Measurements from ENCODE around the gene DBNL.
"Not testable (repeated sequence)": the region's sequence is repeated elsewhere in the genome, so short reads cannot be mapped to it uniquely, and the experiment has no call there.

Gene DBNL

GRCh38 chr7:44044315-44045225 lies at the start of gene DBNL:
Gene DBNL (plus strand): TSS chr7:44044702. CDS start chr7:44044738, 36 bp downstream.
- Histone ChIP-seq H3K4me3 (peak within 1 kb of the TSS; percentile 86), H3K27me3 (ENCODE audit: low read depth) (no peaks in the 10 kb centered on the region), H3K9me3 (no peaks in the 10 kb centered on the region), H3K4me1 (peaks cover 7% of the 10 kb centered on the region), H3K36me3 (replicated peaks) (peaks cover 19% of the 10 kb centered on the region)
- peak; percentile 84 to 96 for DNase-seq (ENCODE audit: low spot score in 2 of 2)
- in situ Hi-C loops (cut with MboI; ENCODE audit: low sequenced_read_pairs): no loop called here

DNA sequence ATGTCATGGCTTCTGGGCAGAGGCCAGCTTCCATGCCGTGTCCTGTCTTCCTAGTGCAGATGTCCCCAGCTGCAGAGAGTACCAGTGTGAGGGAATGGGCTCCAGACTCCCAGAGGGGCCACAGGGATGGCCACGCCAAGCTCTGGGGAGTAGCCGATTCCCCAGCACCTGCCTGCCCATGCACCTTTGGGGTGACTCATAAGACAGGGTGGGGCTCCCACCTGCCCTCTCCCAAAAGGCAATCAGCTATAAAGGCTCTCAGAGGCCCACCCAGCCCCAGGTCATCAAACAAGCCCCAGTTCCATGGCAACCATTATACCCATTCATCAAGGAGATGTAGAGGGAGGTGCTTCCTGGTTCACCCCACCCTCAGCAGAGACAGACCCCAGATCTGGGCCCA lies 47.0 kb upstream of the DBNL start, which contains the start of gene SPDYE1:
Gene SPDYE1, plus strand, starts transcription at position 366 of the 400 bp plus-strand sequence. CDS start 2,053 bp downstream, outside the sequence.
- H3K4me3 ChIP-seq; H3K4me1 ChIP-seq; H3K36me3 ChIP-seq (replicated peaks); H3K27me3 ChIP-seq (ENCODE audit: low read depth); in situ Hi-C loops (cut with MboI; ENCODE audit: low sequenced_read_pairs); DNase-seq (ENCODE audit: low spot score in 2 of 2); H3K9me3 ChIP-seq: not testable (repeated sequence)

- in situ Hi-C loops (cut with MboI; ENCODE audit: low sequenced_read_pairs); H3K9me3 ChIP-seq; H3K36me3 ChIP-seq (replicated peaks); H3K4me3 ChIP-seq; H3K27me3 ChIP-seq (ENCODE audit: low read depth); H3K4me1 ChIP-seq; DNase-seq (ENCODE audit: low spot score in 2 of 2): not testable (repeated sequence)
Measured at GRCh38 chr7:44012081-44012480, 32.4 kb upstream of the DBNL start.

- H3K4me3 ChIP-seq; DNase-seq (ENCODE audit: low spot score in 2 of 2); H3K4me1 ChIP-seq; in situ Hi-C loops (cut with MboI; ENCODE audit: low sequenced_read_pairs); H3K27me3 ChIP-seq (ENCODE audit: low read depth); H3K9me3 ChIP-seq; H3K36me3 ChIP-seq (replicated peaks): not testable (repeated sequence)
Measured at GRCh38 chr7:44015090-44015489, 29.4 kb upstream of the DBNL start.

DNA sequence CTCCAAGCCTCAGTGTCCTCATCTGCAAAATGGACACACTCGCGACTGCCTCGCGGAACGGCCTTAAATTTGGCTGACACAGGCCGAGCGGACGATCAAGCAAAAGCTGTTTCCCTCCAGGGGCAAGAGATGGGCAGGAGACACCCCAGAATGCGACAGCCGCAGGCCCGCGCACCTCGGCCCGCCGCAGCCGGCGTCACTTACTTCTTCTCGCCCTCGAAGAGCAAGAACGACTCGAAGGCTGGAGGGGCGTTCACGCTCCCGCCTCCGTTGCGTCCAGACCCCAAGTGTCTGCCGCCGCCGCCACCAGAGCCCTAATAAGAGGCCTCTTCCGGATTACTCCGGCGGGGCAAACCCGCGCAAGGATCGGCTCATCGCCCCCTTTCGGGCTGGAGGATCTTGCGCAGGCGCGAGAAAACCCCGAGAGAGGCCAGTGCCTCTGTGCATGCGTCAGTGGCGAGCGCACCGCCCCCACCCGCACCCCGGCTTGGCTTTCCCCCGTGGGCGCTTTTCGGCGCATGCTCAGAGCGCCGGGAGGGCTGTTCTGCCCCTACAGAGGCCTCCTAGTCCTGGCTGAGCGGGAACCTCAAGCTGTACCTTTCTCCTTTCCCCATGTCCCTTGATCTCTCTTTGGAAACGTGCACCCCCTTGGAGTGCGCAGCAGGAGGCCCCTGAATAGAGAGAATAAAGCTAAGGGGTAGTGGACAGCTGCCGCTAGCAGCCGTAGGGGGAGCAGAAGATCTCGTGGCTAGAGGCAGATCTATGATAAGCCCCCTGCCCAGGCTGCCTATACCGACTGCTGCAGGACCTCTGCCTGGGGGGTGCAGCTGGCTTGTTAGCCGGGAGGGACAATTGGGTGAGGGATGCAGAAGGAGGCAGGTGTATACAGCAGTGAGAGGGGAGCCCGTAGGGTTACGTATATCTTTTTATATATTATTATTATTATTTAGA lies 25.4 kb upstream of the DBNL start:
- DNase-seq (ENCODE audit: low spot score in 2 of 2): peak; percentile 85 to 98
- H3K9me3 ChIP-seq; H3K36me3 ChIP-seq (replicated peaks); in situ Hi-C loops (cut with MboI; ENCODE audit: low sequenced_read_pairs); H3K27me3 ChIP-seq (ENCODE audit: low read depth); H3K4me1 ChIP-seq: not testable (repeated sequence)
- peak overlapping the region; percentile 87 for H3K4me3 ChIP-seq

DNA sequence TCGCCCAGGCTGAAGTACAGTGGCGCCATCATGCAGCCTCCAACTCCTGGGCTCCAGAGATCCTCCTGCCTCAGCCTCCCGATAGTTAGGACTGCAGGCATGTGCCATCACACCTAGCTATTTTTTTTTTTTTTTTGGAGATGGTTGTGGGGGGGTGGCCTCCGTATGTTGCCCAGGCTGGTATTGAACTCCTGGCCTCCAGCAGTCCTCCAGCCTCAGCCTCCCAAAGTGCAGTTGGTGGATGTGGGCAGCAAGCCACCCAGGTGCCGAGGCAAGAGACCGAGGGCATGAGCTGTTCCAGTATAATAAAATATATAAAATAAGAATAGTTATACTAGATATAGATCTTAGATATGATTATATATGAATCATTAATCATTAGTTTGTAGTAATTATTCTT lies 24.7 kb upstream of the DBNL start:
- H3K36me3 ChIP-seq (replicated peaks); H3K4me3 ChIP-seq; in situ Hi-C loops (cut with MboI; ENCODE audit: low sequenced_read_pairs); DNase-seq (ENCODE audit: low spot score in 2 of 2); H3K9me3 ChIP-seq; H3K4me1 ChIP-seq; H3K27me3 ChIP-seq (ENCODE audit: low read depth): not testable (repeated sequence)

DNA sequence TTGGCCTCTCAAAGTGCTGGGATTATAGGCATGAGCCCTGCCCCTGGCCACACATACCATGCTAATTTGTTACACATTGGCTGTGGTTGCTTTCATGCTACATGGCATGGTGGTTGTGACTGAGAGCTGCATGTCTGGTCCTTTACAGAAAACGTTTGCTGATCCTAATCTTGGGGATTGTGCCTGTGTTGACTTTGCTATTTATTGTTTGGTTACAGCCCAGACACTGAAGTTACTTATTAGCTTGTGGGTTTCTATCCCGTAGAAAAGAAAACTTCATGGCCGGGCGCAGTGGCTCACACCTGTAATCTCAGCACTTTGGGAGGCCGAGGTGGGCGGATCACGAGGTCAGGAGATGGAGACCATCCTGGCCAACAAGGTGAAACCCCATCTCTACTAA lies 22.4 kb upstream of the DBNL start:
- H3K9me3 ChIP-seq; H3K4me1 ChIP-seq; DNase-seq (ENCODE audit: low spot score in 2 of 2); in situ Hi-C loops (cut with MboI; ENCODE audit: low sequenced_read_pairs); H3K27me3 ChIP-seq (ENCODE audit: low read depth); H3K36me3 ChIP-seq (replicated peaks); H3K4me3 ChIP-seq: not testable (repeated sequence)

DNA sequence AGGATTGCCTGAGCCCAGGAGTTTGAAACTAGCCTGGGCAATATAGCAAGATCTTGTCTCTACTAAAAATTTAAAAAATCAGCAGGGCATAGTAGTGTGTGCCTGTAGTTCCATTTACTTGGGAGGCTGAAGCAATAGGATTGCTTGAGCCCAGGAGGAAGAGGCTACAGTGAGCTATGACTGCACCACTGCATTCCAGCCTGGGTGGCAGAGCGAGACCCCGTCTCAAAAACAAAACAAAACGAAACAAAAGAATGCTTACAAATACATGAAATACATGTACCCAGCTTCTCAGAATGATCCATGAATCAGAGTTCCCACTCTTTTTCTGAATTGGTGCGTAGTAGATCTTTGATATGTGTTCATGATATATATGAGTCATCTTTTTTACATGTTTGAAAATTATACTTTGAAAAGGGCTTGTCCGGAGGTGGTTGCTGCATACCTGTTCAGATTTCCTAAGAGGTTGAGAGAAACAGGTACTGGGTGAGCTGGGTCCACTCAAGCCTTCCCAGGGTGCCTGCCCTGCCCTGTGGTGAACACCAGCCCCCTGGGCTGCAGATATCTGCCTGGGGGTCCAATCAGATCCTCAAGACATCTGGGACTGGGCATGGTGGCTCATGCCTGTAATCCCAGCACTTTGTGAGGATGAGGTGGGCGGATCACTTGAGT lies 21.6 kb upstream of the DBNL start:
- H3K9me3 ChIP-seq; DNase-seq (ENCODE audit: low spot score in 2 of 2); H3K36me3 ChIP-seq (replicated peaks); H3K4me1 ChIP-seq; H3K4me3 ChIP-seq; in situ Hi-C loops (cut with MboI; ENCODE audit: low sequenced_read_pairs); H3K27me3 ChIP-seq (ENCODE audit: low read depth): not testable (repeated sequence)

DNA sequence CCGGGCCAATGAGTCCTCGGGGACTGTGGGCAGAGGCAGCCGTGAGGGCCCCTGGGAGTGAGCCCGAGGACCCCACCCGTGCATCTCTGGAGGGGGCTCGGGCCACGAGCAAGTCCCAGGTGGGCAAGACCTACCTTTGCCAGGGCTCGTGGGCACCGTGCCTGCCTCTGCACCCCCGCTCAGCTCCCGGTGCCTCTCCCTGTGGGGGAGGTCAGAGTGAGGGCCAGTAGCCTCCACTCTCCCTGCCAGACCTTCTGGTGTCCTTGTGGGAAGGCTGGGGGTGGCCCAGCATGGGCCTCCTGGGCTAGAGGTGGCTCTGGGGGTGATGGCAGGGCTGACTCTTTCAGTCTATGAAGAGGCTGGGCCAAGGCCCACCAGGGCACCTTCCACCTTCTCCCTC lies 15.1 kb upstream of the DBNL start:
- H3K4me1 ChIP-seq; H3K36me3 ChIP-seq (replicated peaks); H3K27me3 ChIP-seq (ENCODE audit: low read depth); H3K4me3 ChIP-seq; in situ Hi-C loops (cut with MboI; ENCODE audit: low sequenced_read_pairs); DNase-seq (ENCODE audit: low spot score in 2 of 2); H3K9me3 ChIP-seq: not testable (repeated sequence)

GRCh38 chr7:44030029-44030428 lies 14.5 kb upstream of the DBNL start:
- H3K9me3 ChIP-seq; H3K4me3 ChIP-seq; H3K4me1 ChIP-seq; H3K36me3 ChIP-seq (replicated peaks); DNase-seq (ENCODE audit: low spot score in 2 of 2); H3K27me3 ChIP-seq (ENCODE audit: low read depth); in situ Hi-C loops (cut with MboI; ENCODE audit: low sequenced_read_pairs): not testable (repeated sequence)

- H3K4me3 ChIP-seq; H3K27me3 ChIP-seq (ENCODE audit: low read depth); in situ Hi-C loops (cut with MboI; ENCODE audit: low sequenced_read_pairs); H3K9me3 ChIP-seq; H3K36me3 ChIP-seq (replicated peaks); H3K4me1 ChIP-seq; DNase-seq (ENCODE audit: low spot score in 2 of 2): not testable (repeated sequence)
Measured at GRCh38 chr7:44031319-44031718, 13.2 kb upstream of the DBNL start.

GRCh38 chr7:44032031-44032430 lies 12.5 kb upstream of the DBNL start:
- H3K4me3 ChIP-seq; H3K9me3 ChIP-seq; H3K4me1 ChIP-seq; H3K27me3 ChIP-seq (ENCODE audit: low read depth); H3K36me3 ChIP-seq (replicated peaks); in situ Hi-C loops (cut with MboI; ENCODE audit: low sequenced_read_pairs); DNase-seq (ENCODE audit: low spot score in 2 of 2): not testable (repeated sequence)

DNA sequence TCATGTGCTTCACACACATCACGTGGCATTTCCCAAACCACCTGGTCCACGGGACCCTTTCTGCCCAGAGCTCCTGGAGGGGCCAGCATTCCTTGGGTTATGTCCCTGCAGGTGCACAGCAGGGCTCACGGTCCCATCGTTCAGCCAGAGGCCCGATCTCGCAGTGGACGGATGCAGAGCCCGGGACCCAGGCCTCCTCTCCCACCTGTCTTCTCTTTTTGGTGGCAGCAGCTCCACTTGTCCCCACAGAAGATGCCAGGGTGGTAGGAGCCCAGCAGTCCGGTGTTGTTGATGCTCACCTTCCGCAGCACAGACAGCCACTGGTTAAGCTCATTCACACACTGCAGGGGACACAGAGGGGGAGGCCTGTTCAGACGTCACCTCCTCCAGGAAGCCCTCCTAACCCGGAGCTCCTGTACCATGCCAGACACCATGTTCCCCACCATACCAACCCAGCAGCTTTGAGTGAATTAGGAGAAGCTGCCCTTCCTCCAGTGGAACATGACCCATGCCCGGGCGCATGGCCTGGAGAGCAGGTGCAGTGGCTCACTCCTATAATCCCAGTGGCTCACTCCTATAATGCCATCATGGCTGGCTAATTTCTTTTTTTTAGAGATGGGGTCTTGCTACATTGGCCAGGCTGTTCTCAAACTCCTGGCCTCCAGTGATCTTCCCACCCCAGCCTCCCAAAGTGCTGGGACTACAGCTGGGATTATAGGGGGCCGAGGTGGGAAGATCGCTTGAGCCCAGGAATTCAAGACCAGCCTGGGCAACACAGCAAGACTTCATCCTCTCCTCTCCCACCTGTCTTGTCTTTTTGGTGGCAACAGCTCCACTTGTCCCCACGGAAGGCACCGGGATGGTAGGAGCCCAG lies 10.3 kb upstream of the DBNL start:
- H3K27me3 ChIP-seq (ENCODE audit: low read depth); H3K4me1 ChIP-seq; H3K4me3 ChIP-seq; H3K9me3 ChIP-seq; in situ Hi-C loops (cut with MboI; ENCODE audit: low sequenced_read_pairs); H3K36me3 ChIP-seq (replicated peaks); DNase-seq (ENCODE audit: low spot score in 2 of 2): not testable (repeated sequence)

Measured in HAP-1 (cell line).